NCI-H1092 treated with DMSO at 0.1 percent for 48 hours (cell line): ENCODE measurements around the gene TAS1R1.

Source experiments
- DNase-seq: peaks from one replicate; lab custom pipeline; 2025; lab: John Stamatoyannopoulos, UW

TAS1R1 gene

DNA sequence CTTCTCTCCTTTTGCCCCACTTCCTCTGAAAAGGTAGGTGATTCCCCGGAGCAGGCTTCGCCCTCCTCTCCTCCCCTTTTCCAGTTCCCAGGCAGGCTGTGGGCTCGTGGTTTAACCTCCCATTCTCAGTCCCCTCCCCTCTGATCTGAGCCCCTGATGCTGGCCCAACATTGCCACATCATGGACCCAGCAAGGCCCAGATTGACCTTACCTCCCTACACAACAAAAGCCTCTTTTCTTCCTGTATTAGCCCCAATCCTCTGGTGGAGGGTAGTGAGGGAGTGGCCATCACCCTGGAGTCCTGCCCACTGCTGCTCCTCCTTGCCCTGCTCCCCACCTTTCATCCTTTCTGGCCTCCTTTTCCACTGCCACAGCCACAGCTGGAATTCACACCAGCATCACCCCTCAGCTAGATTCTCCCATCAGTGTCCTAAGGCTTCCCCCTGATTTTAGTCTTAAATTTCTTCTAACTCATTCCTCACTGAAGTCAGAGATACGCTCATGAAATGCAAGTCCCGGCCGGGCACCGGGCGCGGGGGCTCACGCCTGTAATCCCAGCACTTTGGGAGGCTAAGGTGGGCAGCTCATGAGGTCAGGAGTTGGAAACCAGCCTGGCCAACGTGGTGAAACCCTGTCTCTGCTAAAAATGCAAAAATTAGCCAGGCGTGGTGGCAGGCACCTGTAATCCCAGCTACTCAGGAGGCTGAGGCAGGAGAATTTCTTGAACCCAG lies 17.7 kb downstream of the TAS1R1 start:
- DNase-seq: no peak

DNA sequence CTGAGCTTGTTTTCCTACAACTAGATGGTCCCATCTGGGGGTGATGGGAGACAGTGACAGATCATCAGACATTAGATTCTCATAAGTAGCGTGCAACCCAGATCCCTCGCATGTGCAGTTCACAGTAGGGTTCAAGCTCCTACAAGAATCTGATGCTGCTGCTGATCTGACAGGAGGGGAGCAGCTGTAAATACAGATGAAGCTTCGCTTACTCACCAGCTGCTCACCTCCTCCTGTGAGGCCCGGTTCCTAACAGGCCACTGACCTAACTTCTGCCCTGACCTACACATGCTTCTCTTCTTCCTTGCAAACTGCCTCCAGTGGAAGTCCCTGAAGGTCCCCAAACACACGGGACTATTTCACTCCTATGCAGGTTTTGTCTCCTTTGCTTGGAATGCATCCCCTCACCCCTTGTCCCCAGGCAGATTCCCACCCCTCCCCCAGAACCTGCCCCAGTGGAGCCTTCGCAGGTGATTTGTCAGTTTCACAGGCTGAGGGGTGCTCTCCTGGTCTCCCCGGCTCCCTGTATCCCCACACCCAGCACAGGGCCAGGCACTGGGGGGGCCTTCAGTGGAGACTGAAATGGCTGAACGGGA lies 19.0 kb downstream of the TAS1R1 start:
- no peak for DNase-seq

DNA sequence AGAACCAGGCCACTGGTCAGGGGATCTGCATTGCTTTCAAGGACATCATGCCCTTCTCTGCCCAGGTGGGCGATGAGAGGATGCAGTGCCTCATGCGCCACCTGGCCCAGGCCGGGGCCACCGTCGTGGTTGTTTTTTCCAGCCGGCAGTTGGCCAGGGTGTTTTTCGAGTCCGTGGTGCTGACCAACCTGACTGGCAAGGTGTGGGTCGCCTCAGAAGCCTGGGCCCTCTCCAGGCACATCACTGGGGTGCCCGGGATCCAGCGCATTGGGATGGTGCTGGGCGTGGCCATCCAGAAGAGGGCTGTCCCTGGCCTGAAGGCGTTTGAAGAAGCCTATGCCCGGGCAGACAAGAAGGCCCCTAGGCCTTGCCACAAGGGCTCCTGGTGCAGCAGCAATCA lies 19.7 kb downstream of the TAS1R1 start:
- DNase-seq: no peak

DNA sequence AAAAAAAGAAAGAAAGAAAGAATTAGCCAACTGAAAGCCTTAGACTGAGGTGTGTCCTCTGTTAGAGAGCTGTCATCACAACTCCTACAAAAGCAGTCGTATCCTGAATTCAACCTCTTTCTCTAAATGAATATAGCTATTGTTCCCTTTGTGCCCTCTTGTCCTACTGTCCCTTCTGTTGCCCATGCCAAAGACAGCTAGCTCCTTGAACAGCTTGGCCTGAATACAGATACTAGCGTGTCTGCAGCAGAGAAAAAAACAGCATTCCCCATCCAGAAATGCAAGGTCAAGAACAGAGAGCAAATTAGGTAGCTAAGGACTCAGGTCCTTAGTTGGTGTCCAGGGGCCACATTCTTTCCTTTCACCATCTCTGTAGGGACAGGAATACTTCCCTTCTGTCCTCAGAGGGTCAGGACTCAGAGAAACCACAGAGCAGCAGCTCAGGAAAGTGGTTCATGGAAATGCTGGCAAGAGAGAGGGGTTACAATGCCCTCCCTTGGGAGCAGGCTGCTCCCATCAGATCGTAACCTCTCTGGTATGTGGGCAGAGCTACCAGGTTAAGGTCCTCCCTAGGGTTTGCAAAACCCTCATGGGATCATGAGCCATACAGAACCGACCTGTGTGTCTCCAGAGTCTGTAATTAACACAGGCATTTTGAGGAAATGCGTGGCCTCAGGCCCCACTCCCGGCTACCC lies 22.9 kb downstream of the TAS1R1 start:
- DNase-seq: no peak

DNA sequence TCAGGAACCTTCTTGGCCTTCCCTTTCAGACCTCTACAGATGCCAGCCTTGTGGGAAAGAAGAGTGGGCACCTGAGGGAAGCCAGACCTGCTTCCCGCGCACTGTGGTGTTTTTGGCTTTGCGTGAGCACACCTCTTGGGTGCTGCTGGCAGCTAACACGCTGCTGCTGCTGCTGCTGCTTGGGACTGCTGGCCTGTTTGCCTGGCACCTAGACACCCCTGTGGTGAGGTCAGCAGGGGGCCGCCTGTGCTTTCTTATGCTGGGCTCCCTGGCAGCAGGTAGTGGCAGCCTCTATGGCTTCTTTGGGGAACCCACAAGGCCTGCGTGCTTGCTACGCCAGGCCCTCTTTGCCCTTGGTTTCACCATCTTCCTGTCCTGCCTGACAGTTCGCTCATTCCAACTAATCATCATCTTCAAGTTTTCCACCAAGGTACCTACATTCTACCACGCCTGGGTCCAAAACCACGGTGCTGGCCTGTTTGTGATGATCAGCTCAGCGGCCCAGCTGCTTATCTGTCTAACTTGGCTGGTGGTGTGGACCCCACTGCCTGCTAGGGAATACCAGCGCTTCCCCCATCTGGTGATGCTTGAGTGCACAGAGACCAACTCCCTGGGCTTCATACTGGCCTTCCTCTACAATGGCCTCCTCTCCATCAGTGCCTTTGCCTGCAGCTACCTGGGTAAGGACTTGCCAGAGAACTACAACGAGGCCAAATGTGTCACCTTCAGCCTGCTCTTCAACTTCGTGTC lies 23.7 kb downstream of the TAS1R1 start:
- DNase-seq: no peak

DNA sequence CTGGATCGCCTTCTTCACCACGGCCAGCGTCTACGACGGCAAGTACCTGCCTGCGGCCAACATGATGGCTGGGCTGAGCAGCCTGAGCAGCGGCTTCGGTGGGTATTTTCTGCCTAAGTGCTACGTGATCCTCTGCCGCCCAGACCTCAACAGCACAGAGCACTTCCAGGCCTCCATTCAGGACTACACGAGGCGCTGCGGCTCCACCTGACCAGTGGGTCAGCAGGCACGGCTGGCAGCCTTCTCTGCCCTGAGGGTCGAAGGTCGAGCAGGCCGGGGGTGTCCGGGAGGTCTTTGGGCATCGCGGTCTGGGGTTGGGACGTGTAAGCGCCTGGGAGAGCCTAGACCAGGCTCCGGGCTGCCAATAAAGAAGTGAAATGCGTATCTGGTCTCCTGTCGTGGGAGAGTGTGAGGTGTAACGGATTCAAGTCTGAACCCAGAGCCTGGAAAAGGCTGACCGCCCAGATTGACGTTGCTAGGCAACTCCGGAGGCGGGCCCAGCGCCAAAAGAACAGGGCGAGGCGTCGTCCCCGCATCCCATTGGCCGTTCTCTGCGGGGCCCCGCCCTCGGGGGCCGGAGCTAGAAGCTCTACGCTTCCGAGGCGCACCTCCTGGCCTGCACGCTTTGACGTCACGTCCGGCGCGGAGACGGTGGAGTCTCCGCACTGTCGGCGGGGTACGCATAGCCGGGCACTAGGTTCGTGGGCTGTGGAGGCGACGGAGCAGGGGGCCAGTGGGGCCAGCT lies 24.4 kb downstream of the TAS1R1 start, which contains the start of gene ZBTB48:
Gene ZBTB48, plus strand, starts transcription at position 621 of the 745 bp plus-strand sequence. CDS start 616 bp downstream, outside the sequence.
- DNase-seq: peak; percentile 100

DNA sequence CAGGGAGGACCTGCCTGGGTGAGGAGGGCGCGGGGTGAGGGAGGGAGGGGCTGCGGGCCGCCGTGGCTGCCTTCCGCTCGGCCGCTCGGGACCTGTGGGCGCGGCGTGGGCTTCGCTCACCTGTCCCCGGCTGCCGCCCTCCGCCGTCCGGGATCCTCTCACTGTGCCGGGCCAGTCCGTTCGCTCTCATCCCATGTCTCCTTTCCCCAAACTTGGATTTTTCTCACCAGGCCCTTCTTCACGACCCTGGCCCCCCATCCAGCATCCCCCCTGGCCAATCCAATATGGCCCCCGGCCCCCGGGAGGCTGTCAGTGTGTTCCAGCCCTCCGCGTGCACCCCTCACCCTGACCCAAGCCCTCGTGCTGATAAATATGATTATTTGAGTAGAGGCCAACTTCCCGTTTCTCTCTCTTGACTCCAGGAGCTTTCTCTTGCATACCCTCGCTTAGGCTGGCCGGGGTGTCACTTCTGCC lies 25.0 kb downstream of the TAS1R1 start:
- DNase-seq: no peak

DNA sequence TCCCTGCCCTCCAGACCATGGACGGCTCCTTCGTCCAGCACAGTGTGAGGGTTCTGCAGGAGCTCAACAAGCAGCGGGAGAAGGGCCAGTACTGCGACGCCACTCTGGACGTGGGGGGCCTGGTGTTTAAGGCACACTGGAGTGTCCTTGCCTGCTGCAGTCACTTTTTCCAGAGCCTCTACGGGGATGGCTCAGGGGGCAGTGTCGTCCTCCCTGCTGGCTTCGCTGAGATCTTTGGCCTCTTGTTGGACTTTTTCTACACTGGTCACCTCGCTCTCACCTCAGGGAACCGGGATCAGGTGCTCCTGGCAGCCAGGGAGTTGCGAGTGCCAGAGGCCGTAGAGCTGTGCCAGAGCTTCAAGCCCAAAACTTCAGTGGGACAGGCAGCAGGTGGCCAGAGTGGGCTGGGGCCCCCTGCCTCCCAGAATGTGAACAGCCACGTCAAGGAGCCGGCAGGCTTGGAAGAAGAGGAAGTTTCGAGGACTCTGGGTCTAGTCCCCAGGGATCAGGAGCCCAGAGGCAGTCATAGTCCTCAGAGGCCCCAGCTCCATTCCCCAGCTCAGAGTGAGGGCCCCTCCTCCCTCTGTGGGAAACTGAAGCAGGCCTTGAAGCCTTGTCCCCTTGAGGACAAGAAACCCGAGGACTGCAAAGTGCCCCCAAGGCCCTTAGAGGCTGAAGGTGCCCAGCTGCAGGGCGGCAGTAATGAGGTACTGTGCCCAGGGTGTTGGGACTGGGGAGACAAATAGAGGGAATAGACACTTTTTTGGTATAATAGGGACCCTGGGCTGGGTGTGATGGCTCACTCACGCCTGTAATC lies 25.7 kb downstream of the TAS1R1 start:
- no peak for DNase-seq

DNA sequence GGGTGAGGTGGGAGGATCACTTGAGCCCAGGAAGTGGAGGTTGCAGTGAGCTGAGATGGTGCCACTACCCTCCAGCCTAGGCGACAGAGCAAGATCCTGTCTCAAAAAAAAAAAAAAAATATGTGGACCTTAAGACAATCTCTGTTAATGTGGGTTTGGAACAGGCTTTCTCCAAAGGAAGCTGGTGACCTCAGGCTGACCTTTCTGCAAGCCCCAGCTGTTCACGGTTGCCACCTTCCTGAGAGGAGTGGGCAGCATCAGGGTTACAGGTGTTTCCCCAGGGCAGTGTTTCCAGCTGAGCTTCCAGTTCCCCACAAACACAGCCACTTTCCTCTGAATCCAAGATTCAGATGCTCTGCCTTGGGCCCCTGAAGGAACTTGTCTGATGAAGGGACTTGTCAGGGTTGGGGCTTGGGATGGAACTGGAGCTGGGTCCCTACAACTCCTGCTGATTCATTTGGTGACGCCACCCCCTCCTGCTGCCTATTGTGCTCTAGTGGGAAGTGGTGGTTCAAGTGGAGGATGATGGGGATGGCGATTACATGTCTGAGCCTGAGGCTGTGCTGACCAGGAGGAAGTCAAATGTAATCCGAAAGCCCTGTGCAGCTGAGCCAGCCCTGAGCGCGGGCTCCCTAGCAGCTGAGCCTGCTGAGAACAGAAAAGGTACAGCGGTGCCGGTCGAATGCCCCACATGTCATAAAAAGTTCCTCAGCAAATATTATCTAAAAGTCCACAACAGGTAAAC lies 26.6 kb downstream of the TAS1R1 start:
- DNase-seq: no peak

DNA sequence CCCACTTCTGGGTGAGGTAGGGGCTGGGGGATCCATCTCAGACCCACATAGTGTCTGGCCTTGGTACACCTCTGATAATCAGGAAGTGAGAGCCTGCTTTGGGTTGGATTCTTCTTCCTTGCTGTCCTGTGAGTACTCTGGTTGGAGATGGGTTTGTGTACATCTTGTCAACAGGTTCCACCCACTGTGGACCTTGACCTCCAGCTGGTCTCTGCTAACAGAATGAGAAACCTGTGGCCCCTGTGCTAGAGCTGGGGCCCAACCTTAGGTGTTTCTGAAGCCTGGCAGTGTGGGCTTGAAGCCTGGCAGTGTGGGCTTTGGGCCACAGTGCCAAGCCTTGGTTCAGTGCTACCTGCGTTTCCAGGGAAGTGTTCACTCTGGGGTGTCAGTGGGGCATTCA lies 27.3 kb downstream of the TAS1R1 start:
- no peak for DNase-seq

DNA sequence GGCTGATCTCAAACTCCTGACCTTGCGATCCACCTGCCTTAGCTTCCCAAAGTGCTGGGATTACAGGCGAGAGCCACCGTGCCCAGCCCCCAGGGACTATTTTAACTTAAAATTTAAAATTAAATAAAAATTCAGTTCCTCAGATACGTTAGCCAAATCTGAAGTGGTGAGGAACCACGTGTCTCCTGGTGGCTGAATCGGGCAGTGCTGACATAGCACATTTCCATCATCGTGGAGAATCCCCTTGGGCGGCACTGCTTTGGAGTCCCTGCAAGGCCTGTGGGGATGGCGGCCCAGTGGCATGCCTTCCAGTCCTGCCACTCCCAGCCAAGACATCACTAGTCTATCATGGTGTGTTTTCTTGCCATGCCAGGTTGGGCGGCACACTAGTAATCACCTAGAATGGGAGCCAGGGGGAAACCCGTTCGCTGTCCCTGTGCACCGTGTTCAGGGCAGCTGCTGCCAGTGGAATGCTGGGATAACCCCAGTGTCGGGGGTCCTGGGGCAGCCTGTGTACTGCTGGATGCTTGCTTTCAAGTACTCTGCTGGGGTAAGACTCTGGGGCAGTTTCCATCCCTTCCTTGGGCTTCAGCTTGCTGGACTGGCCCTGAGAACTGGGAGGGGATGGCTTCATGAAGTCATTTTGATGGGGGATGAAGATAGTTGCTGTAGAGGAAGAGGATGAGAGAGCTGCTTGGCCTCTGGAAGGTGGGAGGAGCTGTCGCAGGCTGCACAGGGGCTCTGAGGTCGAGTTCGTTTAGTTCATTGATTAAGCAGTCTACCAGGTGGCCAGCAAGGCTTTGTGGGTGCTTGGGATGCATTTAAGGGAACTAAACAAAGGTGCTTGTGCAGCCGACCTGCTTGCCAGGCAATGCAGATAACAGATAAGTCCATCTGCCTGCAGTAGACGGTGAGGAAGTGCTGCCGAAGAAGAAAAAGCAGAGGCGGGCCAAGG lies 29.3 kb downstream of the TAS1R1 start:
- no peak for DNase-seq

DNA sequence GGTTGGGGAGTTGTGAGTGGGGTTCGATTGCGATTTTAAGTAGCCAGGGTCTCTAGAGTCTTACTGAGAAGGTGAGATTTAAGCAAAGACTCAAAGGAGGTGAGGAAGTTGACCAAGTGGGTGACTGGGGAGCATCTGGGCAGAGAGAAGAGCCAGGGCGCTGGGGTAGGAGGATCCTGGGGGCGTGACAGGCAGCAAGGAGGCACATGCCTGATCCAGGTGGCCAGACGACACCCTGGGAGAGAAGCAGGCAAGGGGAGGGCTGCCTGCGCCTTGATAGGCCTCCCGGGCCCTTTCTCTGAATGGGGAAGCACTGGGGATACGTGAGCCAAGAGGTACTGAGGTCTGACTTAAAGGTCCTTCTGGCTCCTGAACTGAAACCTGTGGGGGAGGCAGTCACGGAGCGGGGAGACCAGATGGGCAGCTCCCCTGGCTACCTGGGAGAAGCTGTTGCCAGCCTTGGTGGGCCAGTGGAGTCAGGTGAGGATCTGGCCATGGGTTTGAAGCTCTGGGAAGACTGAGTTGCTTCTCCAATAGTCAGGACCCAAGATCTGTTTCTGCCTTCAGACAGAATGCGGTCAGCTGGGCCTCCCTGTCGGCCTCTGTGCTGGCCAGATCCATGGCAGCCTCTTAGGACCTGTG lies 30.1 kb downstream of the TAS1R1 start:
- DNase-seq: no peak

DNA sequence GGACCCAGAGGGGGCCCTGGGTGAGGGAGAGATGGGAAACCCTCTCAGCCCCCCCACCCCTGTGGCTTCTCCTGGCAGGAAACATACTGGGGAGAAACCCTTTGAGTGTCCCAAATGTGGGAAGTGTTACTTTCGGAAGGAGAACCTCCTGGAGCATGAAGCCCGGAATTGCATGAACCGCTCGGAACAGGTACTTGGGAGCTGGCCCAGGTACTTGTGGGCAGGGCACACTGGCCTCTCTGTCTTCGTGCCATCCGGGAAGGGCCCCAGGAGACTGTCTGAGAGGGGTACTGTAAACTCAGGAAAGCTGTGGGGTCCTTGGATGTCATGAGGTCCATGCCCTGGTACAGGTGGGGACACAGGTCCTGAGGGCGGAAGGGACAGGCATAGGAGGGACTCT lies 30.7 kb downstream of the TAS1R1 start:
- DNase-seq: no peak

DNA sequence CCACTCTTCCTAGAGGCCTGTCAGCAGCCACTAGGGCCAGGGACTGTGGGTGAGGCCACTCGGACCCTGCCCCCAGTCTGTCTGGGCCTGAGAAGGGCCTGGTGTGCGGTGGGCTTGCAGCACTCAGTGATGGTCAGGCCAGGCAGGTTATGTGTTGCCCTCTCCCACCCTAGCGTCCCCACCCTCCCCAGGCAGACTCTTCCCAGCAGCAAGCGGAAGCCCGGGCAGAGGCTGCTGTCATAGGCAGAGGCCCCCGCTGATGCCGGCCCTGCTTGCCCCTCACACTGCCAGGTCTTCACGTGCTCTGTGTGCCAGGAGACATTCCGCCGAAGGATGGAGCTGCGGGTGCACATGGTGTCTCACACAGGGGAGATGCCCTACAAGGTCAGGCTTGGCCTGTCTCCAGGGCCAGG lies 31.3 kb downstream of the TAS1R1 start:
- no peak for DNase-seq

DNA sequence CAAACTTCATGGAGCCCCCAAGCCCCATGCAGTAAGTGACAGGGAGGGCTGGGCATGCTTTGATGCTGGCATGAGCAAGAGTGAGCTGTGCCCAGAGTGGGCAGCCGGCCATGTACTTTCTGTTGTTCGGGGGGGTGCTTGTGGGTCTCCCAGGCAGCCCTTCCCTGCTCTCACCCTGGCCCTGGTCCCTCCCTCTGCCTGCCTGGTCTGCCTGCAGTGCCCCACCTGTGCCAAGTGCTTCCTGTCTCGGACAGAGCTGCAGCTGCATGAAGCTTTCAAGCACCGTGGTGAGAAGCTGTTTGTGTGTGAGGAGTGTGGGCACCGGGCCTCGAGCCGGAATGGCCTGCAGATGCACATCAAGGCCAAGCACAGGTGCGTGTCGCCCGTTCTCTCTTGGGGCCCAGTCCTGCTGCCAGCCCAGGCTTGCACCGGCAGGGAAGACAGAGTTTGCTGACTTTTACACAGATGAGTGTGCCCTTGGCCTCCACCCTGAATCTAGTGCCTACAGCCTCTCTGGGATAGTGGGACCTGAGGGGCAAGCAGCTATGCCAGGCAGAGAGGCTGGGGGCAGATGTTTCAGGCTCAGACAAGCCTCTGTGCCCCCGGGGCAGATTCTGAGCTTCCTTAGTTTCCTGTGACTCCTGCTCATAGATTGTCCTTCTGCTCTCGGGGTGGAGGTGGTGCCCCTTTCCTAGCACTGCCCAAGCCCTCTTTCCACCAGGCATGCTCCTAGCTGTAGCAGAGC lies 32.3 kb downstream of the TAS1R1 start:
- DNase-seq: peak; percentile 94

DNA sequence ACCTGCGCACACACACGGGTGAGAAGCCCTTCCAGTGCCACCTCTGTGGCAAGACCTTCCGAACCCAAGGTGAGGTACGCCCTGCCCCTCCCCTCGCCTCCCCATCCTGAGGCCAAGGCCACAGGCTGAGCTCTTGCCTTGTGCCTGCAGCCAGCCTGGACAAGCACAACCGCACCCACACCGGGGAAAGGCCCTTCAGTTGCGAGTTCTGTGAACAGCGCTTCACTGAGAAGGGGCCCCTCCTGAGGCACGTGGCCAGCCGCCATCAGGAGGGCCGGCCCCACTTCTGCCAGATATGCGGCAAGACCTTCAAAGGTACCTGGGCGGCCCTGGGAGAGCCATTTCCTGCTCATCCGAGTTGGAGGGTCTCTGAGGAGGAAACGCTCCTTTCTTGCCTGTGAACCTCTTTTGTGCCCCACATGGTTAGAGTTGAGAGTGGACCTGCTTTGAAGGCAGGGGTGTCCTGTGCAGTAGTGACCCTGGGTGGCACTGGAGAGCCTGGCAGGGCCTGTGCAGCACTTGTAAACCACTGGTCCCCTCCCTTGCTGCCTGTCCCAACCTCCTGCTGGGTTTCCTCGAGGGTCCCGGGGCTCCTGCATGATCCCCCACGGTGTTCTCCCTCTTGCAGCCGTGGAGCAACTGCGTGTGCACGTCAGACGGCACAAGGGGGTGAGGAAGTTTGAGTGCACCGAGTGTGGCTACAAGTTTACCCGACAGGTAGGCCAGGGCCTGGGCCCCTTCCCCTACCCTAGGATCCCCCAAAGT lies 33.2 kb downstream of the TAS1R1 start:
- no peak for DNase-seq
